ENCODE data around the gene TSNAXIP1. TPM values are rescaled to one million over a fixed set of nuclear protein-coding genes. Genes with fewer than 3 reads are reported as not detected.
"Not testable (repeated sequence)": the region's sequence is repeated elsewhere in the genome, so short reads cannot be mapped to it uniquely, and the experiment has no call there.

TSNAXIP1 gene
- total RNA-seq, 2 donors from 2014 or later: 1.6 TPM; not detected in 1

DNA sequence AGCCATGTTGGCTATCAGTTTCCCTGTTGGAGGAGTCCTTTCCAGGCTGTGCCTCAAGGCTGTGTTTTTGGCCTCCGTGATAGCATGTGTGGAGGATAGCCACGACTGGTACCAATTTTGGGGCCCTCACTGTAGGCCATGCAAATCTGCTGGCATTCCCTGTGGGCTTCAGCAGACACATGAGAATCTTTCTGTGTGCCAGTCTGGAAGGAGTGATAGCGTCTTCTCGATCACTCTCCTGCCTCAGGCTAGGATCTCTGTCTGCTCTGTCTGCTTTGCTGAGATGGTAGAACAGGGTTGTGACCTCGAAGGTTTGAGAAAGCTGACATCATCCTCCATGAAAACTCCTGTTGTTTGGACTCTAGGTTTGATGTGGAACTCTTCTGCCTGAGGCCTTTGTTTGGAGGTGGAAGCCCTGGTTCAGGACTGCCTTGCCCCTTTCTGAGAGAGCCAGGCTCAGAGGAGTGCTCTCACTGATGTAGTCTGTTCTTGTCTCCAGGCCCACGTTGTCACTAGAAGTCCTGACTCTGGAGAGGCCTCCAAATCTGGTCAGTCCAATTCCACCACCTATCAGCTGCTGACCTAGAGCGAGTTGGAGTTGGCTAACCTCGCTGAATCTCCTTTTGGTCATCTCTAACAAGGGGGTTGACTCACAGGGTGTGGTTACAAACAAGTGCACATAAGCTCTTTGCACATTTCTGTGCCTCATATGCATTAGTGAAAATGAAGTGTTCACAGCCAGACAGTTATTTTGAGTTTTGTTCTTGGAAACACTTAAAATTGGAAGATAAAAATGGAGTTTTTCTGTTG, 54.1 kb downstream of the TSNAXIP1 start:
- WGBS, 2 donors: 85 to 92% methylated on average over 5 to 8 of the region's 8 CpGs
- H3K4me1 ChIP-seq: peaks cover 49% of the 10 kb centered on the region
- no peak overlapping the region for H3K27ac ChIP-seq
- H3K27me3 ChIP-seq: no peaks in the 10 kb centered on the region
- H3K4me3 ChIP-seq: no peak overlapping the region
- DNase-seq (no peak), ATAC-seq (no peak)
- TF ChIP-seq POLR2A (IDR thresholded peaks at IDR 0.05): no peak
- TF ChIP-seq, protein P1, sequence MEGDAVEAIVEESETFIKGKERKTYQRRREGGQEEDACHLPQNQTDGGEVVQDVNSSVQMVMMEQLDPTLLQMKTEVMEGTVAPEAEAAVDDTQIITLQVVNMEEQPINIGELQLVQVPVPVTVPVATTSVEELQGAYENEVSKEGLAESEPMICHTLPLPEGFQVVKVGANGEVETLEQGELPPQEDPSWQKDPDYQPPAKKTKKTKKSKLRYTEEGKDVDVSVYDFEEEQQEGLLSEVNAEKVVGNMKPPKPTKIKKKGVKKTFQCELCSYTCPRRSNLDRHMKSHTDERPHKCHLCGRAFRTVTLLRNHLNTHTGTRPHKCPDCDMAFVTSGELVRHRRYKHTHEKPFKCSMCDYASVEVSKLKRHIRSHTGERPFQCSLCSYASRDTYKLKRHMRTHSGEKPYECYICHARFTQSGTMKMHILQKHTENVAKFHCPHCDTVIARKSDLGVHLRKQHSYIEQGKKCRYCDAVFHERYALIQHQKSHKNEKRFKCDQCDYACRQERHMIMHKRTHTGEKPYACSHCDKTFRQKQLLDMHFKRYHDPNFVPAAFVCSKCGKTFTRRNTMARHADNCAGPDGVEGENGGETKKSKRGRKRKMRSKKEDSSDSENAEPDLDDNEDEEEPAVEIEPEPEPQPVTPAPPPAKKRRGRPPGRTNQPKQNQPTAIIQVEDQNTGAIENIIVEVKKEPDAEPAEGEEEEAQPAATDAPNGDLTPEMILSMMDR (IDR thresholded peaks at IDR 0.05): no peak
- H3K9me3 ChIP-seq: no peaks in the 10 kb centered on the region
- intact Hi-C loops (cut with DNase I): no loop called here
- H3K36me3 ChIP-seq (replicated peaks in 1 of 2; ENCODE audit: insufficient read depth in 1 of 2, low read depth in 2 of 2): no peaks in the 10 kb centered on the region

DNA sequence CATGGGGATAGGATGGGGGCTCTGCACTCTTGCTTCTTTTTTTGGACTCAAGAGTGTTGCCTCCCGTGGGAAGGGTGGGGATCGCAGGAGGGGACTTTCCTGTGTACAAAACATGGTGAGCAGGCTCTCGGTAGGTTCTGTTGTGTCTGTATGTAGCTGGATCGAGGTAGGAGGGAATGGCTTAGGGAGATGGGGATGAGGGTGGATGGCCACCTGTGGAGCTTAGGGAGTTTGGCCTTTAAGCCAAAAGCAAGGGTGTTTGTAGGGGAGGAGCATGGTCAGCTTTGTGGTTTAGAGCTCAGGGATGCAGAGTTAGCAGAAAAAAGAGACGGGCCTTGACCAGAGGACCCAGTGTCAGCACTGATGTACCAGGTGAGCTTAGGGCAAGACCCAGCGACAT, 55.2 kb downstream of the TSNAXIP1 start:
- H3K9me3 ChIP-seq: no peaks in the 10 kb centered on the region
- 83 to 84% methylated on average over 6 of the region's 6 CpGs for WGBS, 2 donors
- H3K27me3 ChIP-seq: no peaks in the 10 kb centered on the region
- H3K4me3 ChIP-seq: no peak overlapping the region
- TF ChIP-seq, protein P1 (IDR thresholded peaks at IDR 0.05): no peak
- no peak for TF ChIP-seq POLR2A (IDR thresholded peaks at IDR 0.05)
- ATAC-seq (no peak), DNase-seq (no peak)
- no peak overlapping the region for H3K27ac ChIP-seq
- peaks cover 38% of the 10 kb centered on the region for H3K4me1 ChIP-seq
- no peaks in the 10 kb centered on the region for H3K36me3 ChIP-seq (replicated peaks in 1 of 2; ENCODE audit: insufficient read depth in 1 of 2, low read depth in 2 of 2)
- intact Hi-C loops (cut with DNase I): no loop called here

DNA sequence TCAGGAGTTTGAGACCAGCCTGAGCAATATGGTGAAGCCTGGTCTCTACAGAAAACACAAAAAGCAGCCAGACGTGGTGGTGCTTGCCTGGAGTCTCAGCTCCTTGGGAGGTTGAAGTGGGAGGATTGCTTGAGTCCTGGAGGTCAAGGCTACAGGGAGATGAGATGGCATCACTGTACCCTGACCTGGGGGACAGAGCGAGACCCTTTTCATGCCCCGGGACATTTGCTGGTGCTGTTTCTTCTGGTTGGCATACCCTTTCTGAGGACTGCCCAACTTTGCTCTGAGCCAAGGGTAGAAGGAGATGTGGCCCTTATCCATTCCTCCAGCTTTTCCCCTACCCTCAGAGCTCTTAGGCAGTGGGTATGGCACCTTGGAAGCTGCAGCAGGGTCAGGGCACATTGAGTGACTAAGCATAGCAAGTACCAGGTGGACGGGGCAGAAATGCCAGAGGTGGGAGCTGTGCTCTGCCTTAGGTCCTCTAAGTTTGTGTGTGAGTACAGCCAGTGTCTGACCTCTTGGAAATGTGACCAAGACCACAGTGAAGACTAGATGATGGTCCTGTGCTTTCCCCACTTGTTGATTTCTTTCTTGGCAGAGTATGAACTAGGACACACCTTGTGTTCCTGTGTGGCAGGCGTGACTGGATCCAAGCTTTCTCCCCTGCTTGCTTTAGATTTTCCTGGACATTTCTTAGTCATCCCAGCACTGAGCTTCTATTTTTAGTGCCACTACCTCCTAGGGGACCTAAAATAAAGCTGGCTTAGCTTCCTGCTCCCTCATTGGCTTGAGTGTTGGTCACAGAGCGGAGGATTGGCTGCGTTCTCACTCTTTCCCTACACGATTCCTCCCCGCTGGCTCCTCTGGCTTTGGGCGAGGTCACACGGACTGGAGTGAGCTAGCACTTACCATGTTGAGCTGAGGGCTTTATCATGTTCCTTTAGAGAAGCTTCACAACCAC, 56.2 kb downstream of the TSNAXIP1 start:
- Histone ChIP-seq H3K27ac (peak overlapping the region; percentile 0 to 18 (median 16)), H3K4me3 (no peak overlapping the region), H3K36me3 (replicated peaks in 1 of 2; ENCODE audit: insufficient read depth in 1 of 2, low read depth in 2 of 2) (no peaks in the 10 kb centered on the region), H3K4me1 (peaks cover 38% of the 10 kb centered on the region), H3K27me3 (no peaks in the 10 kb centered on the region), H3K9me3 (no peaks in the 10 kb centered on the region)
- DNase-seq: peak in 3 of 4 donors; percentile 19 to 45 (median 44)
- intact Hi-C loops (cut with DNase I): no loop called here
- 76 to 88% methylated on average over 11 of the region's 11 CpGs for WGBS, 2 donors
- TF ChIP-seq POLR2A (IDR thresholded peaks at IDR 0.05): no peak
- TF ChIP-seq, protein P1 (IDR thresholded peaks at IDR 0.05): no peak
- ATAC-seq: peak; percentile 11

DNA sequence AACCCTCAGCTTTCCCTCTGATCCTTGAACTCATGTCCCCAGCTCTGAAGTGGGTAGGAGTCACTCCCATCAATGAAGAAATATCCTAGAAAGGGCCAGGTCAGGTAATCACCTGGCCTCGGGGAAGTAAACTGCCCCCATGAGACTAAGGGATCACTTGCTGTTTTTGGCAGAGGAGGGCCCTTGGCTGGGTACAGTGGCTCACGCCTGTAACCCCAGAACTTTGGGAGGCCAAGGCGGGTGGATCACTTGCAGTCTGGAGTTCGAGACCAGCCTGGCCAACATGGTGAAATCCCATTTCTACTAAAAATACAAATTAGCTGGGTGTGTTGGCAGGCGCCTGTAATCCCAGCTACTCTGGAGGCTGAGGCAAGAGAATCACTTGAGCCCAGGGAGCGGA, 57.4 kb downstream of the TSNAXIP1 start:
- H3K36me3 ChIP-seq (replicated peaks in 1 of 2; ENCODE audit: insufficient read depth in 1 of 2, low read depth in 2 of 2); ATAC-seq; DNase-seq; intact Hi-C loops (cut with DNase I); H3K27me3 ChIP-seq; H3K4me3 ChIP-seq; H3K9me3 ChIP-seq: not testable (repeated sequence)
- Histone ChIP-seq H3K27ac (peak overlapping the region in 1 of 4 donors; percentile 15), H3K4me1 (peaks cover 38% of the 10 kb centered on the region)
- 95 to 97% methylated on average over 6 of the region's 6 CpGs for WGBS, 2 donors

DNA sequence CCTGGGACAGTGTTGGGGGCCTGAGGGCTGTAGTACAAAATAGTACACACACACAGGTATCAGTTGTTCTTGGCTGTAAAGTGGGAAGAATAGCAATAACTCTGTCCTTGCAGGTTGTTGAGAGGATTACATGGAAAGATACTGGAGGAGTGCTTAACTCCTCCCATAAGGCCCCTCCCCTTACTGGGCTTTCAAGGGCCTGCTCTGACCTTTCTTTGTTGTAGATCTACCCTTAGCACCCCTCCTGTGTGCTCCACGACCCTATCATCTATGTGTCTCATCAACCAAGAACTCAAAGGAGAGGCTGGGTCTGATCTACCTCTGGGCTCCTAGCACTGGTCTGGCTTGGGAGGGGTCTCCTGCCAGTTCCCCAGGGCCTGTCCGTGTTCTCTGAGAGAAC, 57.9 kb downstream of the TSNAXIP1 start:
- H3K27ac ChIP-seq: peak overlapping the region in 1 of 4 donors; percentile 10
- H3K36me3 ChIP-seq (replicated peaks in 1 of 2; ENCODE audit: insufficient read depth in 1 of 2, low read depth in 2 of 2): no peaks in the 10 kb centered on the region
- H3K9me3 ChIP-seq: no peaks in the 10 kb centered on the region
- peaks cover 42% of the 10 kb centered on the region for H3K4me1 ChIP-seq
- H3K27me3 ChIP-seq: no peaks in the 10 kb centered on the region
- ATAC-seq (no peak), DNase-seq (no peak)
- intact Hi-C loops (cut with DNase I): no loop called here
- 91 to 95% methylated on average over 2 of the region's 2 CpGs for WGBS, 2 donors
- H3K4me3 ChIP-seq: no peak overlapping the region
- TF ChIP-seq POLR2A (IDR thresholded peaks at IDR 0.05): no peak
- TF ChIP-seq, protein P1 (IDR thresholded peaks at IDR 0.05): no peak
